SK-N-SH (cell line): ENCODE results near the gene LHFPL6.

Experiments used
- CTCF ChIP-seq: fragments of 200-600 bp; sonication (generic); IDR thresholded peaks from 2 replicates; pipeline ENCODE4 v1.6.1; 2017; ENCODE audit warnings: antibody characterized with exemption, mild to moderate bottlenecking, moderate library complexity
- EP300 ChIP-seq, 2 experiments: IDR thresholded peaks; 2 replicates each; pipeline versions ENCODE4 v1.4.0 to v1.6.1; 2012; ENCODE audit warnings: borderline replicate concordance in 1 of 2, low read depth in 1 of 2, low read length in 1 of 2
- FOXJ3 ChIP-seq: sonication (generic); formaldehyde crosslinking; IDR thresholded peaks from 2 replicates; pipeline ENCODE4 v1.5.1; 2020; ENCODE audit warnings: mild to moderate bottlenecking, missing genetic modification reagents
- FOXM1 ChIP-seq: IDR thresholded peaks from 2 replicates; pipeline ENCODE4 v1.4.0; 2012; ENCODE audit warnings: low read depth, mild to moderate bottlenecking
- IRF3 ChIP-seq: fragments of 150-350 bp; IDR thresholded peaks from 2 replicates; pipeline ENCODE4 v1.6.1; 2016; ENCODE audit warnings: mild to moderate bottlenecking, low read depth, low read length
- TAF1 ChIP-seq: IDR thresholded peaks from 2 replicates; pipeline ENCODE4 v1.6.1; 2012; ENCODE audit warnings: low read depth, mild to moderate bottlenecking, low read length, moderate library complexity, borderline replicate concordance
- USF1 ChIP-seq: IDR thresholded peaks from 2 replicates; pipeline ENCODE4 v1.4.0; 2012; ENCODE audit warnings: low read depth, borderline replicate concordance
- USF2 ChIP-seq: fragments of 150-350 bp; IDR thresholded peaks from 2 replicates; pipeline ENCODE4 v1.6.1; 2017; ENCODE audit warnings: antibody characterized with exemption, low read length, low read depth, borderline replicate concordance

GRCh38 chr13:39401046-39401705 lies 201.8 kb downstream of the LHFPL6 start:
- TF ChIP-seq CTCF (no peak), EP300 (IDR thresholded peaks at IDR 0.05; ENCODE audit: borderline replicate concordance in 1 of 2, low read depth in 1 of 2, low read length in 1 of 2) (no peak), USF1 (no peak), IRF3 (no peak), TAF1 (no peak), FOXM1 (no peak), USF2 (no peak), FOXJ3 (CRISPR knock-in tag) (no peak)
